GM12864 (cell line): ENCODE data around the gene LGI4.

Experiments used
- DNase-seq: peaks from one replicate; pipeline ENCODE4 v3.0.0-alpha.2; 2011; ENCODE audit warnings: low read depth
- H3K4me3 ChIP-seq: 2 replicates; pipeline ENCODE4 v1.5.1; 2011; ENCODE audit warnings: mild to moderate bottlenecking, low read depth, low read length, control low read depth
- CTCF ChIP-seq: IDR thresholded peaks from 2 replicates; pipeline ENCODE4 v1.5.1; 2011; ENCODE audit warnings: low read depth, mild to moderate bottlenecking, moderate library complexity, low read length, control low read depth, inconsistent platforms; ENCODE audit errors: missing control alignments

LGI4 gene

GRCh38 chr19:35174226-35174625 lies 39.4 kb upstream of the LGI4 start:
- TF ChIP-seq CTCF = no peak
- DNase-seq = no peak
- no peak overlapping the region for H3K4me3 ChIP-seq

- no peak for TF ChIP-seq CTCF
- no peak for DNase-seq
- no peak overlapping the region for H3K4me3 ChIP-seq
Measured at GRCh38 chr19:35171730-35172129, 36.9 kb upstream of the LGI4 start.

- no peak for DNase-seq
- no peak overlapping the region for H3K4me3 ChIP-seq
- TF ChIP-seq CTCF = no peak
Measured at GRCh38 chr19:35170359-35171061, 35.7 kb upstream of the LGI4 start.

- no peak for TF ChIP-seq CTCF
- DNase-seq = no peak
- no peak overlapping the region for H3K4me3 ChIP-seq
Measured at GRCh38 chr19:35169221-35169995, 34.5 kb upstream of the LGI4 start.

GRCh38 chr19:35168196-35168595 lies 33.3 kb upstream of the LGI4 start:
- no peak for TF ChIP-seq CTCF
- DNase-seq = no peak
- no peak overlapping the region for H3K4me3 ChIP-seq

- no peak for DNase-seq
- TF ChIP-seq CTCF = no peak
- H3K4me3 ChIP-seq = no peak overlapping the region
Measured at GRCh38 chr19:35167251-35168119, 32.6 kb upstream of the LGI4 start.
